ENCODE measurements around the gene ZNF660.
A peak's percentile ranks its signal among the peaks of the same experiment; 100 is the strongest.
"Not testable (repeated sequence)": the region's sequence is repeated elsewhere in the genome, so short reads cannot be mapped to it uniquely, and the experiment has no call there.

The ZNF660 gene

DNA sequence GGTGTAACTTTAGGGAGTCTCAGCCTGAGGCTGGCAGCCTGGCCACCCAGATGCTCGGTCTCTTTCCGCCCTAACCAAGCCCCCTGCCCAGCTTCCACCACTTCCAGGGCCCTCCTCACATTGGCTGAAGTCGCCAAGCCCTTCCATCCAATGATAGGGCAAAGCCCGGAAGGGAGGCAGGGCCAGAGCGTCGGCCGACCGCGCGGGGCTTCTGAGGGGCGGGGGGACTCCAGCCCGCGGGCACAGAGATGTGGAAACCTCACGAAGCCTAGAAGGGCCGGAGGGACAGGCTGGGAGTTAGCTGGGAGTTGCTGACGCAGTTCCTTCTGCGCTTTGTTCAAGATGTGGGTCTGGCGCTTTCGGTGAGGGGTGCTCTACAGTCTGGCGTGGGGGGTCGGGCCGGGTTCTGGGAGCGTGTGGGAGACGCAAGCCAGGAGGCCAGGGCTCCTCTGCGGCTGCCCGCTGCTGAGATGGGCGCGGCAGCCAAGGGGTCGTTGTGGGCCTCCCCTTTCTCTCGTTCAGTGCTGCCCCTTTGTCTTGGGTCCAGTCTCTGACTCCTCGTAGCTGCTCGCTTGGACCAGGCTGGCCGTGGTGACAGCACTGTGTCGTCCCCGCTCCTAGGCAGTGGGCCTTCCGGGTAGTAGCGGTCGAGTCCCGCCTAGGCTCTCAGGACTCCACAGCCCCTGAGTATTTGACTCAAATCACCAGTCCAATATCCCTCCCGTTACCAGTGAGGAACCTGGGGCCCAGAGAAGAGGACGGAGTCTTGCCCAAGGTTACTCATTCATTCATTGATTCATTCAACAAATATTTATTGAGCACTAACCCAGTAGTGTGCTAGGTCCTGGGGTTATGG is at the start of gene ZNF660:
TSS of gene ZNF660 (plus strand) at position 319 of the 856 bp plus-strand sequence. CDS start 9,230 bp downstream, outside the sequence.
- peak; percentile 53 for DNase-seq (ENCODE audit: low read depth)

DNA sequence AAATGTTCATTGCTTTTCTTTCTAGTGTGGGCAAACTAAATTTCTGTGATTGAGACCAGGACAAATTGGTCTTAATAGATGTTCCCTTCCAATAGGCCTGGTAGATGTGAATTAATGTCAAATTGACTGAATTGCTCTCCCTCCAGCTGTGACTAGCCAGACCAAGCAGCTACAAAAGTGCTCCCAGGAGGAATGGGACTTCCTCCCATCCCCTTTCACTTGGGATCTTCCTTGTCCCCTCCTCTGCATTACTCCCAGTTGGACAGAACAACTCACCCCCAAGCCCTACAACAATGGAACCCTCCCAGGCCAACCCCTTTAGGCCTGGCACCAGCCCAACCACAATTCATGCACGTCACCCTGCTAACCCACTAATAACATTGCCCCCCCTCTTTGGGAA is 49.4 kb upstream of the ZNF660 start:
- no peak for DNase-seq (ENCODE audit: low read depth)

DNA sequence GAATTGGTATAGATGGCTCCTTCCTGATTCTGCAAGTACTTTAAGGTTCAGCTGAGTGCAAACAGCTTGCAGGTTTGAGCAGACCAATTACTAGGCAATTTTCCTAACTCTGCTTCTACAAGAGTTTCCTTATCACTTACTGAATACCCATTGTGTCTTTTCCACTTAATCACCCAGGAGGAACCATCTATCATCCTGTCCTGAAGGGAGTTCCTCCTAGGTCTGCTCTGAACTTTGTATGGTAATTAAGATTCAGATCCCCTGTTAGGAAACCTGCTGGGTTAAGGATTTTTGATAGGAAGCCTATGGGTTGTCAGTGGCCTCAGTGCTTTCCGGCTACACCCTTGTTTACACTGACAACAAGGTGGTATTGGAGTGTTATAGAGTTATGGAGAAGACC is 40.0 kb upstream of the ZNF660 start:
- not testable (repeated sequence) for DNase-seq (ENCODE audit: low read depth)

DNA sequence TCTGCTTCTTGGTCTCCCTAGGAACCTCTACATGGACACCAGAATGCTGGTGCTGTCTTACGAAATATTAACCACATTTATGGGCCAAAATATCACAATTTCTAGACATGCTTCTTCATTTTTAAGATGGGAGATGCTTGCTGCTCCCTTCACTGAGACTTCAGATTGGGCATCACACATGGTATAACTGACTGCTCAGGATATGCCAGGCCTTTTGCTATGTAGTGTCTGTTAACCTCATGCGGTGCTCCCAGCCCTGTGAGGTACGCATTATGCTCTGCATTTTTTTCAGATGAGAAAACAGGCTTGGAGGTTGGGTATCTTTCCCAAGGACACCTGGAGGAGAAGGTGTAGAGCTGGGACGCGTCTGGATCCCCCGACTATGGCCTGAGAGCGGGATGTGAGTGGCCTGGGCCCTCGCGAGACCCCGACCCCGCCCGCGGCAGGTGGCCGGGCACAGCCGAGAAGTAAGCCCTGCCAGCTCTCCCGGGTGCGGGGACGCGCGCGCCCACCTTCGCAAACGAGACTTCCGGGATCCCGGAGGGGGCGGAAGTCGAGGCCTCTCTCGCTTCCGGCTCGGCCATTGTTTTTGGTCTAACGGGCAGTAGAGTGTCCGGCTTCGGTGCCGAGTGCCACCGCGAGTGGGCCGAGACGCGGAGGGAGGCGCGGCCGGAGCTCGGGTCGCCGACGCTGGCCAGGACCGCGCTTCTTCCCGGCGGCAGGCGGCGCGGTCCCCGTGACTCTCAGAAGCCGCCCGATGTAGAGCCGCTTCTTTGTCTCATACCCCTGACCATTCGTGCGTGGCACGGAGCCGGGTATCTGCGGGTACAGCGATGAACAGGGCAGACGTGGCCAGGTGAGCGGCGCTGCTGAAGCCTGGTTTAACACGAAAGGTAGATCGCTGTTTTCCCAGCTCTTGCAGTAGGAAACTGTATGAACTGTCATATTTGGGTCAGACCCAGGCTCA is 29.9 kb upstream of the ZNF660 start, which contains the start of gene ZKSCAN7:
TSS of gene ZKSCAN7 (plus strand) at position 568 of the 967 bp plus-strand sequence. CDS start 1,855 bp downstream, outside the sequence.
- DNase-seq (ENCODE audit: low read depth) = peak; percentile 9

DNA sequence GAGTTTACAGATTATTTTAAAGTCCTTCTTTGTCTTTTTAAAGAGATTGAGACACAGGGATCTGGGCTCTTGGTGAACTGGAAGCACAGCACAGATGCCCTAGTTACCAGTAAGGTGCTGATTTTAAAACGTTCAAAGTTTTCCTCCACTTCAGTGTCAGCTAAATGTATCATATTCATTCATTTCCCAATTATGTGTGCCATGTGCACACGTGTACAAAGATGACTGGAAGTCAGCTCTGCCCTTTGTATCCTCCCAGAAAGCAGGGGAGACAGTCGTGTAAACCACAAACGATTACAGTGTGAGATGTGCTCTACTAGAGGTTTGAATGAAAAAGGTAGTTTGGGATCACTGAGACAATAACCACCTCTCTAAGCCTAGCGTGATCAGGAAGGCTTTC is 29.0 kb upstream of the ZNF660 start:
- DNase-seq (ENCODE audit: low read depth) = no peak

DNA sequence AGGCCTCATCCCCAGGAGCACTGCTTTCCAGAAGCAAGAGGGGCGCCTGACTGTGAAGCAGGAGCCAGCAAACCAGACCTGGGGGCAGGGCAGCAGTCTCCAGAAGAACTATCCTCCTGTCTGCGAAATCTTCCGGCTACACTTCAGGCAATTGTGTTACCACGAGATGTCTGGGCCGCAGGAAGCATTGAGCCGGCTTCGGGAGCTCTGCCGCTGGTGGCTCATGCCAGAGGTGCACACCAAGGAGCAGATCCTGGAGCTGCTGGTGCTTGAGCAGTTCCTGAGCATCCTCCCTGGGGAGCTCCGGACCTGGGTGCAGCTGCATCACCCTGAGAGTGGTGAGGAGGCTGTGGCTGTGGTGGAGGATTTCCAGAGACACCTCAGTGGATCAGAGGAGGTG is 27.7 kb upstream of the ZNF660 start:
- DNase-seq (ENCODE audit: low read depth) = no peak

DNA sequence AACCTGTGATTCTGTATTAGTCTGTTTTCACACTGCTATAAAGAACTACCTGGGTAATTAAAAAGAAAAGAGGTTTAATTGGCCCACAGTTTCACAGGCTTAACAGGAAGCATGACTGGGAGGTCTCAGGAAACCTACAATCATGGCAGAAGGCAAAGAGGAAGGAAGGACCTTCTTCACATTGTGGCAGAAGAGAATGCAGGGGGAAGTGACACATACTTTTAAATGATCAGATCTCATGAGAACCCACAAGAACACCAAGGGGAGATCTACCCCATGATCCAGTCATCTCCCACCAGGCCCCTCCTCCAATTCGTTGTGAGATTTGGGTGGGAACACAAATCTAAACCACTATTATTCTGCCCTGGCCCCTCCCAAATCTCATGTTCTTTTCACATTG is 23.7 kb upstream of the ZNF660 start:
- DNase-seq (ENCODE audit: low read depth) = no peak

DNA sequence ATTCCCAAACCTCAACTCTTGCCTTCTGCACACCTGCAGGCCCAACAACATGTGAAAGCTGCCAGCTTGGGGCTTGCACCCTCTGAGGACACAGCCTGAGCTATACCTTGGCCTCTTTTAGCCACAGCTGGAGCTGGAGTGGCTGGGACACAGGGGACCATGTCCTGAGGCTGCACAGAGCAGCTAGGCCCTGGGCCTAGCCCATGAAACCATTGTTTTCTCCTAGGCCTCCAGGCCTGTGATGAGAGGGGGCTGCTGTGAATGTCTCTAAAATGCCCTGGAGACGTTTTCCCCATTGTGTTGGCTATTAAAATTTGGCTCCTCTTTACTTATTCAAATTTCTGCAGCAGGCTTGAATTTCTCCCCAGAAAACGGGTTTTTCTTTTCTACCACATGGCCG is 22.6 kb upstream of the ZNF660 start:
- no peak for DNase-seq (ENCODE audit: low read depth)

DNA sequence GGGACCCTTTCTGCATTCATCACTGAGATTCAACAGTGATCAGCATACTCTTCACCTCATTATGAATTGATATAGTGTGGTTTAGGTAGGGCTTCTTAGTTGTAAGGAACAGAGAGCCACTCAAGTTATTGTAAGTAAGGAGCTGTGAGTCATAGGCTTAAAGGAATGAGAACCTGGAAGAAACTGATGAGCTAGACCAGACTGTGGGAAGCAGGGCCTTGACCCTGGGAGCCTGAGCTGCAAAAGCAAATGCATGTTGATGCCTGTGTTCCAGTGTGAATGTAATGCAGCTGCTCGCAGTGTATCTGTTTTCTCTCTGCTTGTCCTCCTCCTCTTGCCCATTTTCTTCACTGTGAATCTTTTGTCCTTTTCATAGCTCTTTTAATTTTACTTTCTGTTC is 16.2 kb upstream of the ZNF660 start:
- no peak for DNase-seq (ENCODE audit: low read depth)

DNA sequence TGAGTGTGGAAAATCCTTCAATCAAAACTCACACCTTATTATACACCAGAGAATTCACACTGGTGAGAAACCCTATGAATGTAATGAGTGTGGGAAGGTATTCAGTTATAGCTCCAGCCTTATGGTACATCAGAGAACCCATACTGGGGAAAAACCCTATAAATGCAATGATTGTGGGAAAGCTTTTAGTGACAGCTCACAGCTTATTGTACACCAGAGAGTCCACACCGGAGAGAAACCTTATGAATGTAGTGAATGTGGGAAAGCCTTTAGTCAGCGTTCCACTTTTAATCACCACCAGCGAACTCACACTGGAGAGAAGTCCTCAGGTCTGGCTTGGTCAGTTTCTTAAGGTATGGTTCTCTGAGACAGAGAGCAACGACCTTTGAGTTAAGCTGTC is 13.7 kb upstream of the ZNF660 start:
- no peak for DNase-seq (ENCODE audit: low read depth)

DNA sequence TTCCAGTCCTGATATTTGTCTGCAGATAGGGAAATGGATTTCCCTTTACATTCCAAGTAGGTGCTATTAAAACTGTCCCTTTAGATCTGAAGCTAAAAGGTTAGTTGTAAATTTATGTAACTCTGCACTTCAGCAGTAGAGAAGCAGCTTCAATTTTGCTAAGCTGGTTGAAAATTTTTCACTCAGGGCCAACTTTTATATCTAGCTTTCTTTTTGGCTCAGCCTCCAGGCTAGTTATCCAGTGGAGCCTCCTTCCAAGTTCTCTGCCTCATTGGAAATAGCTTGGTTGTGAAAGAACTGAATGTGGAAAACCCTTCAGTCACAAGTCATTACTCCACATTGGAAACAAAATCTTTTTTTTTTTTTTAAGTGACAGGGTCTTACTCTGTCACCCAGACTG is 8.2 kb upstream of the ZNF660 start:
- no peak for DNase-seq (ENCODE audit: low read depth)

DNA sequence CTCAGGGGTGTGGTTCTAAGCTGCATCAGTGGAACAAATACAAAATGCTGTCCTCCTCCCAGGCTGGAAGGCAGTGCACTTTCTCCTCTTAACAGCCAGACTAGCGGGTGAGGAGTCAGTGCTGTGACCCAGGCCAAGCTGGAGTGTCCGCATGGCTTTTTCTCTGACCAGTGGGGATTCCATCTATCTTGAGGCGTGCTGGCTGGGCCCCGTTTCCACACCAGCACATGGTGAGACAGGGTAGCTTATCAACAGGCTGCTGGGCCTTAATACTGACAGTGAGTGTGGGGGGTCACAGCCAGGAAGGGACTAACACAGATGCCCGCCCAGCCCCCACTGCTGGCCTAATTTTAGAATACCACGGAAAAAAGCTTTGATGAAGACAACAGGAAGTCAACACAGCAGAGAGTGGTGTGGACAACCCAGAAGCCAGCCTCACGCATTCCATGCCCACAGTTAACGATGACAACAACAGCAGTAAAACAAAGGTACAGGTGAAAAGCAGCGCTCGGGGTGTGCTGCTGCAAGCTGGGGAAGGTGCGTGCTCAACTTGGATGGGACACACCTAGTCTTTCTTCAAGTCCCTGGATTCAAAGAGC is 7.3 kb upstream of the ZNF660 start:
- DNase-seq (ENCODE audit: low read depth) = not testable (repeated sequence)

DNA sequence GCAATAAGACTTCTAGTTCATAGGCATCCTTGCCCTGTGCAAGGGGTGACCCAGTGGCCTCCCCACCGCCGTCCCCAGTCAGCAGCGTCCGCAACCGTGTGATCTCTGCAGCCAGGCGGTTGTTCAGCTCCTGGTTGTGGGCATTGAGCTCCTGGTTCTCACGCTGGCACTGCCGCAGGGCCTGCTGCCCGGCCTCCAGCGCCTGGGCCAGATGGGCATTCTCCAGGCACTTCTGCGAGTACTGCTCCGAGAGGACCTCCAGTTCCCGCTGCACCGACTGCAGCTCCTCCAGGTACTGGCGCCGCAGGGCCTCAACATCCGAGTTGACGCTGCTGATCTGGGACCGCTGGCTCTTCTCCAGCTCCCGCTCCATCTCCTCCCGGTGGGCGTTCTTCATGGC is 6.4 kb upstream of the ZNF660 start:
- not testable (repeated sequence) for DNase-seq (ENCODE audit: low read depth)

DNA sequence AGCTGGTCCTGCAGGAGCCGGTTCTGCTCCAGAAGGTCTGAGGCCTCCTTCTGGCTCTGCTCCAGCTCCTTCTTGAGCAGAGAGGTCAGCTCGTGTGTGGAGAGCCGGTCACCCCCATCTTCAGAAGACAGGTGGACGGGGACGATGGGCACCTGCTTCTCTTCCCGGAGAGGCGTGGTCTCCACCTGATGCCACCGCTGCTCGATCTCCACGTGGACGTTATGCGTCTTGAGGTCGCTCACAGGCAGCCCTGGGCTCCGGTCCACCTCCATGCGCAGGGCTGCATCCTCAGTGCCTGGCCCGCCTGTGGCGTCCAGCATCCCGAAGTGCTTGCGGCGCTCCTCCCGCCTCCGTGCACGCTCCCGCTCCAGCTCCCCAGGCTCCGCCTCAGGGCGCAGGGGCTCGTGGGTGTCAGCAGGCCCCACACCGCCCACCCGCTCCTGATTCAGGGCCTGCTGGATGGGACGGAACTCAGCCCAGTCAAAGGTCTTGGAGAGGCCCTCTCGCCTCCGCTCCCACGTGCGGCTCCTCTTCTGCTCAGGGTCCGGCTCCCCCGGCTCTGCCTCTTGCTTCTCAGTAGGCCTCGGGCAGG is 5.7 kb upstream of the ZNF660 start:
- not testable (repeated sequence) for DNase-seq (ENCODE audit: low read depth)

DNA sequence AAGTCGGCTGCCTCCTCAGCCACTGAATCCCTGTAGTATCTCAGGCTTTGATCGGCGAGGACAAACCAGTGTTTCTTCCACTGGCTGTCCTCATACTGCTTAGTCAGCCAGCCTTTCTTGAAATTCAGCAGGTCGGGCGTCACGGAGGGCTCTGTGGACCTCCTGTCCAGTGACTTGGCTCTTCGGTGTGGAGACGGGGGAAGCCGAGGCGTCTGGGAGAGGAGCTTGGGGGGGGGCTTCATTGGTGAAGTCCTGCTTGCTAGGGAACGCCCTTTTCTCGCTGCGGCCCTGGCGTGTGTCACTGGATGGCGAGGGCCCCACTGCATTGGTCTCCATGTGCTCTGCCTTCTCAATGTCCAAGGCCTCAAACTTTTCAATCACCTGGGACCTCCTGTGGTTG is 5.0 kb upstream of the ZNF660 start:
- not testable (repeated sequence) for DNase-seq (ENCODE audit: low read depth)

DNA sequence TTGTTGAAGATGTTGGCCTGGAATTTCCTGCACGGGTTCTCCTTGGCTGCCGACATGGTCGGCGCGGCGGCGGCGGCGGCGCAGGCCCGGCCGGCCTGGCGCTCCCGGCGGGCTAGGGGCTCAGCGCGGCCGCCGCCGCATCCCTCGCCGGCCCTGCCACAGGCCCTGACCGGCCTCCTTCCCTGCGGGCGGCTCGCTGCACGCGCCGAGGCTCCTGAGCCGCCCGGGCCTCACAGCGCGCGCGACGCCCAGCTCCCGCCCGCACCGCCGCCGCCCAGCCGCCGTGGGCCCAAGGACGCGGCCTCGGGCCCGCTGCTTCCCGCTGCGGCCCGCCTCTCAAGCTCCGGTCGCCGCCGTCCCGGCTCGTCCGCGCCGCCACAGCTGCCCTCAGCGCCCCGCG is 3.8 kb upstream of the ZNF660 start:
- DNase-seq (ENCODE audit: low read depth) = not testable (repeated sequence)

DNA sequence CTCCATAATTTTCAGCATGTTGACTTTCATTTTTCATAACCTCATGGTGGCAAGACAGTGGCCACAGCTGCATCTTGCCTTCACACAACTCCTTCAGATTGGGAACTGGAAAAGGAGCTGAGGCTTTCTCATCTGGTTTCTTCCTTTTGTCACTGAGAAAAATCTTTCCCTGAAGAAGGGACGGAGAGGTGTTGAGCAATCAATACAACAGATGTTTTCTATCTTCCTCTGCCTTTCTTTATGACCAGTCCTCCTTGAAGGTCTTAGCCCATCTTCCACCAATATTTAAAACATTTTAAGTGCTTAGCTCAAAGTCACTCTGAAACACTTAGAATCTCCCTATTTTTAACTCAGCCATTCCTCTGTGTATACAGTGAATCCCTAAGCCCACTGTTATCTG is 11.9 kb downstream of the ZNF660 start:
- DNase-seq (ENCODE audit: low read depth) = no peak

DNA sequence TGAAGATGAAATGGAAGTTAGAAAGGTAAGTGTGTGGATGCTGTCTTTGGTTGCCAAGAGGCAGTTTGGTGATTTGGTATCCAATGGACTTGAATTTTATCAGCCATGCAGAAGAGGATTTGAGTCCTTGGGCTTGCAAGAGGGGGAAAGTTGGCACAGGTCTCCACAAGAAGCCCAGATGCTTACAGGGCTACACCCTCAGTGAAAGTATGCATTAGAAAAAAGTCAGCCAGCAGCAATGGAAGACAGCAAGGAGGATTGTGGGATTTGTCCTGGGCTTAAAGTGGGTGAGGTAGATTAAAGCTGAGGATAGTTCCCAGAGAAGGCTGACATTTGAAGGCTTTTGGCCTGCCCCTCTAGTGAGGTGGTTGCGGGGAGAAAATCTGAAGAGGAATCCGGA is 17.0 kb downstream of the ZNF660 start:
- DNase-seq (ENCODE audit: low read depth) = no peak

DNA sequence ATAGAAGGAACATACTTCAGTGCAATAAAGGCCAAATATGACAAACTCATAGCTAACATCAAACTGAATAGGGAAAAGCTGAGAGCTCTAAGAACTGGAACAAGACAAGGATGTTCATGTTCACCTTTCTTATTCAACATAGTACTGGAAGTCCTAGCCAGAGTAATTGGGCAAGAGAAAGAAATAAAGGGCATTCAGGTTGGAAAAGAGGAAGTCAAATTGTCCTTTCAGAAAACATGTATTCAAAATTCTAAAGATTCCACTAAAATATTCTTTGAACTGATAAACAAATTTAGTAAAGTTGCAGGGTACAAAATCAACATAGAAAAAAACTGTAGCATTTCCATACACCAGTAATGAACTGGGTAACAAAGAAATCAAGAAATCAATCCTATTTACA is 27.9 kb downstream of the ZNF660 start:
- no peak for DNase-seq (ENCODE audit: low read depth)

DNA sequence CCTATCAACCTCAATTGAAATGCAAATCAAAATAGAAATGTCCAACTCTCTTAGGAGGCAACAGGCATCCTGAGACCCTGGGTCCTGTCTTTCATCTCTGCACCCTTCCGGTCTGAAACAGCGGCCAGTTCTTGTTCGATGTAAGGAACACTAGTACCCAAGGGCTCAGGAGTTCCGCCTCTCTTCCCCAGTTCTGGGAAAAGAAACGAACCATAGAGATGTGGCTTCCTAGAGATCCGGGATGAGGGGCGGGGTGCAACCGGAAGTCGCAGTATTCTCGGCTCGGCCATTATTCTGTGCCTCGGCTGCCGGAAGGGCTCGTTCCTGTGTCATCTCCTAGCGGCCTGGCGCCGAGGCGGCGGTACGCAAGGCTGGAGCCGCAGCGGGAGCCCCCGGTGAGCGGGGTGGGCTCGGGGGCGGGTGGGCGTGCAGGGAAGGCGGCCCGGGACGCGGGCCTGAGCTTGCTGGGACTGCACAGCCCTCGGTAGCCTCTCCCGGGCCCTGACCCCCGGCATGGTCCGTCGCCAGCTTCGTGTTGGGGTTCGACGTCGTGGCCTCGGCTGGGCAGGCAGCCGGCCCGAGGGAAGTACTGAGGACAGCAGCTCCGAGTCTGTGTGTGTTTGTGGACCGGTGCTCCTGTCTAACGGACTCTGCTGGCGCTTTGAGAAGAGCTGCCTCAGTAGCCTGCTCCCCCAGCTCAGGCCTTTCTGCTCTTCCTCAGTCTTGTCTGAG is 40.2 kb downstream of the ZNF660 start, which contains the start of gene ZNF197:
TSS of gene ZNF197 (plus strand) at position 288 of the 732 bp plus-strand sequence. CDS start 4,119 bp downstream, outside the sequence.
- DNase-seq (ENCODE audit: low read depth) = peak; percentile 78

DNA sequence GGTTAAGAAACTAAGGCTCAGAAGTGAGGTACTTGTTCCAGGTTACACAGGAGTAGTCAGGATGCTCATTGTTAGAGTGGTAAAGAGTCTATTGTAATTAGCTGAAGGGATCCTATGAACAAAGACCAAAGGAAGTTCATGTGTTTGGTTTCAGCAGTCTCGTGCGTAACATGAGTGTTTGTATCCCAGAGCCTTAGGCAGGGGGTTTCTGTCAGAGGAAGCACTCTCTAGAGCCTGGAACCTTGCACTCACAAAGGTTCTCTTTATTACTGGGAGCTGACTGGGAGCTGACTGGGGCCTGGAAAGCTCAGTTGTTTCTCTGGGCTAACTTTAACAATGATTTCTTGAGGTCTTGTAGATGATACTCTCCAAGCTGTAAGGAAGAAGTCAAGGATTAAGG is 44.0 kb downstream of the ZNF660 start:
- no peak for DNase-seq (ENCODE audit: low read depth)
